ENCODE results near the gene CCDC93. TPM values are rescaled to one million over a fixed set of nuclear protein-coding genes. Genes with fewer than 3 reads are reported as not detected.

Gene CCDC93
- total and polyA plus RNA-seq, 9 donors, result 10.3 to 33.8 (median 25.4) TPM

GRCh38 chr2:118045286-118045685 lies 31.4 kb upstream of the CCDC93 start:
- WGBS, 3 donors, result 74 to 85% (median 78%) methylated on average over 1 of the region's 1 CpG
- intact Hi-C loops (cut with DNase I), result loop anchor here in 3 of 4 donors (5.0 kb wide), 1 partner anchor 812 kb away; no protein-coding TSS in a partner anchor
- TF ChIP-seq CTCF (IDR thresholded peaks at IDR 0.05), result no peak
- TF ChIP-seq EP300 (IDR thresholded peaks at IDR 0.05), result no peak
- TF ChIP-seq POLR2A (IDR thresholded peaks at IDR 0.05), result no peak
- Histone ChIP-seq H3K9me3 (no peaks in the 10 kb centered on the region), H3K36me3 (no peaks in the 10 kb centered on the region), H3K4me1 (ENCODE audit: insufficient read depth) (no peaks in the 10 kb centered on the region), H3K27ac (no peak overlapping the region), H3K27me3 (no peaks in the 10 kb centered on the region), H3K4me3 (no peak overlapping the region)
- DNase-seq, result no peak

GRCh38 chr2:118044854-118045253 lies 31.0 kb upstream of the CCDC93 start:
- H3K4me1 ChIP-seq (ENCODE audit: insufficient read depth), result no peaks in the 10 kb centered on the region
- H3K27me3 ChIP-seq, result no peaks in the 10 kb centered on the region
- no peak for TF ChIP-seq CTCF (IDR thresholded peaks at IDR 0.05)
- no peak for TF ChIP-seq POLR2A (IDR thresholded peaks at IDR 0.05)
- TF ChIP-seq EP300 (IDR thresholded peaks at IDR 0.05), result no peak
- WGBS, 3 donors, result 67 to 85% (median 81%) methylated on average over 2 of the region's 2 CpGs
- no peaks in the 10 kb centered on the region for H3K36me3 ChIP-seq
- no peak for DNase-seq
- no peak overlapping the region for H3K27ac ChIP-seq
- H3K9me3 ChIP-seq, result no peaks in the 10 kb centered on the region
- H3K4me3 ChIP-seq, result no peak overlapping the region
- intact Hi-C loops (cut with DNase I), result loop anchor here in 3 of 4 donors (5.0 kb wide), 1 partner anchor 812 kb away; no protein-coding TSS in a partner anchor

GRCh38 chr2:118044103-118044716 lies 30.3 kb upstream of the CCDC93 start:
- DNase-seq, result no peak
- Histone ChIP-seq H3K4me1 (ENCODE audit: insufficient read depth) (no peaks in the 10 kb centered on the region), H3K9me3 (no peaks in the 10 kb centered on the region), H3K36me3 (no peaks in the 10 kb centered on the region), H3K27me3 (no peaks in the 10 kb centered on the region), H3K27ac (no peak overlapping the region), H3K4me3 (no peak overlapping the region)
- 65 to 74% (median 69%) methylated on average over 6 of the region's 6 CpGs for WGBS, 3 donors
- no peak for TF ChIP-seq POLR2A (IDR thresholded peaks at IDR 0.05)
- TF ChIP-seq EP300 (IDR thresholded peaks at IDR 0.05), result no peak
- no peak for TF ChIP-seq CTCF (IDR thresholded peaks at IDR 0.05)
- intact Hi-C loops (cut with DNase I), result no loop called here

GRCh38 chr2:118040891-118041290 lies 27.0 kb upstream of the CCDC93 start:
- Histone ChIP-seq H3K4me3 (no peak overlapping the region), H3K27me3 (no peaks in the 10 kb centered on the region), H3K4me1 (ENCODE audit: insufficient read depth) (no peaks in the 10 kb centered on the region), H3K27ac (no peak overlapping the region), H3K9me3 (no peaks in the 10 kb centered on the region), H3K36me3 (no peaks in the 10 kb centered on the region)
- intact Hi-C loops (cut with DNase I), result no loop called here
- DNase-seq, result no peak
- no peak for TF ChIP-seq EP300 (IDR thresholded peaks at IDR 0.05)
- TF ChIP-seq CTCF (IDR thresholded peaks at IDR 0.05), result no peak
- no peak for TF ChIP-seq POLR2A (IDR thresholded peaks at IDR 0.05)
- WGBS, 3 donors, result 80 to 84% (median 83%) methylated on average over 7 of the region's 7 CpGs

All from ovary (tissue), 9 donors.